HepG2 (cell line): ENCODE measurements around the gene STMN3. TPM values are rescaled to one million over a fixed set of nuclear protein-coding genes. Genes with fewer than 3 reads are reported as not detected.
A peak's percentile ranks its signal among the peaks of the same experiment; 100 is the strongest.

Experiments
- ASH2L ChIP-seq: fragments of 300-600, 200-600 bp; sonication (generic); IDR thresholded peaks from 2 replicates; pipeline ENCODE4 v1.7.0; 2017; ENCODE audit warnings: low read depth, mild to moderate bottlenecking, moderate library complexity, mixed read lengths, low read length; ENCODE audit not compliant: insufficient read length
- BCLAF1 ChIP-seq: fragments of 450-650 bp; IDR thresholded peaks from 2 replicates; pipeline ENCODE4 v1.6.1; 2017; ENCODE audit warnings: mild to moderate bottlenecking
- CBX1 ChIP-seq: IDR thresholded peaks from one replicate; pipeline ENCODE4 v1.6.1; 2016; ENCODE audit warnings: antibody characterized with exemption, low read depth
- FOSL1 ChIP-seq: sonication (generic); formaldehyde crosslinking; IDR thresholded peaks from 2 replicates; pipeline ENCODE4 v1.9.0; 2021; ENCODE audit warnings: missing genetic modification reagents, borderline replicate concordance
- HDAC1 ChIP-seq: sonication (generic); formaldehyde crosslinking; IDR thresholded peaks from 2 replicates; pipeline ENCODE4 v1.5.1; 2020; ENCODE audit warnings: mild to moderate bottlenecking, missing genetic modification reagents
- KLF16 ChIP-seq, 2 experiments: sonication (generic) in 1 of 2; formaldehyde crosslinking in 1 of 2; IDR thresholded peaks; 2 replicates each; pipeline versions ENCODE4 v1.6.1 to v1.8.0; 2016 to 2023; ENCODE audit warnings: missing genetic modification reagents in 2 of 2, missing compliant biosample characterization in 1 of 2
- NONO ChIP-seq, 2 experiments: fragments of 450-650 bp in 1 of 2; sonication (generic) in 1 of 2; formaldehyde crosslinking in 1 of 2; IDR thresholded peaks in 1 of 2; conservative IDR thresholded peaks in 1 of 2; 2 replicates each; pipeline versions ENCODE4 v1.6.1 to v1.8.0; 2017 to 2022; ENCODE audit warnings: mild to moderate bottlenecking in 1 of 2, missing genetic modification reagents in 1 of 2, moderate library complexity in 1 of 2
- RARG ChIP-seq: sonication (generic); formaldehyde crosslinking; IDR thresholded peaks from 2 replicates; pipeline ENCODE4 v1.4.0; 2020; ENCODE audit warnings: low read depth, mild to moderate bottlenecking, missing genetic modification reagents
- SMAD1 ChIP-seq: sonication (generic); formaldehyde crosslinking; IDR thresholded peaks from 2 replicates; pipeline ENCODE4 v1.4.0; 2020; ENCODE audit warnings: missing genetic modification reagents, low read depth, mild to moderate bottlenecking, borderline replicate concordance
- TAF1 ChIP-seq: sonication (generic); formaldehyde crosslinking; IDR thresholded peaks from 2 replicates; pipeline ENCODE4 v1.4.0; 2020; ENCODE audit warnings: missing genetic modification reagents
- TFE3 ChIP-seq: IDR thresholded peaks from 2 replicates; pipeline ENCODE4 v1.6.1; 2016
- ZBTB7B ChIP-seq: sonication (generic); formaldehyde crosslinking; IDR thresholded peaks from 2 replicates; pipeline ENCODE4 v1.4.0; 2020; ENCODE audit warnings: missing genetic modification reagents
- ZFP1 ChIP-seq: IDR thresholded peaks from 2 replicates; pipeline ENCODE4 v1.6.1; 2016
- ZNF225 ChIP-seq: sonication (generic); formaldehyde crosslinking; IDR thresholded peaks from 2 replicates; pipeline ENCODE4 v1.4.0; 2020; ENCODE audit warnings: mild to moderate bottlenecking, missing genetic modification reagents
- ZNF354B ChIP-seq: sonication (generic); formaldehyde crosslinking; IDR thresholded peaks from 2 replicates; pipeline ENCODE4 v1.8.0; 2022; ENCODE audit warnings: mild to moderate bottlenecking, missing genetic modification reagents
- ZNF546 ChIP-seq: sonication (generic); formaldehyde crosslinking; conservative IDR thresholded peaks from 2 replicates; pipeline ENCODE4 v1.8.1; 2023; ENCODE audit warnings: mild to moderate bottlenecking, missing genetic modification reagents
- ZNF709 ChIP-seq: sonication (generic); formaldehyde crosslinking; IDR thresholded peaks from 2 replicates; pipeline ENCODE4 v1.5.0; 2020; ENCODE audit warnings: mild to moderate bottlenecking, missing genetic modification reagents
- polyA plus RNA-seq, 8 experiments: library from polyadenylated mRNA; depleted of rRNA in 3 of 8; stranded (reverse) in 7 of 8; unstranded in 1 of 8; fragments of >200 nt; fragmentation: Illumina TruSeq in 4 of 8; extraction: Trizol in 4 of 8; gene quantifications; 2 replicates each; pipeline versions ENCODE4 v1.2.1 to v1.2.3, GENCODE V29; 2011 to 2016; ENCODE audit warnings: low read depth in 4 of 8, missing spikeins in 1 of 8, mixed read lengths in 1 of 8; ENCODE audit not compliant: insufficient read depth in 1 of 8
- total RNA-seq, 5 experiments: library from RNA; depleted of rRNA; stranded (reverse); fragments of >200 nt; fragmentation: Illumina TruSeq; extraction: Trizol; gene quantifications; 2 replicates each; pipeline ENCODE4 v1.2.3, GENCODE V29; 2016; ENCODE audit warnings: low read depth in 1 of 5
- TF ChIP-seq, protein P1 (sequence below): sonication (generic); formaldehyde crosslinking; IDR thresholded peaks from 2 replicates; pipeline ENCODE4 v1.5.0; 2020; ENCODE audit warnings: missing genetic modification reagents
- TF ChIP-seq, protein P2 (sequence below): sonication (generic); formaldehyde crosslinking; IDR thresholded peaks from 2 replicates; pipeline ENCODE4 v1.8.1; 2022; ENCODE audit warnings: low read depth, mild to moderate bottlenecking, missing genetic modification reagents
- TF ChIP-seq, protein P3 (sequence below): IDR thresholded peaks from 2 replicates; pipeline ENCODE4 v1.6.1; 2016; ENCODE audit warnings: mild to moderate bottlenecking

STMN3 gene
- total and polyA plus RNA-seq, 2 of the 13 experiments (the other 11 are each of a cell fraction or from before 2014, with no cell fraction given), result 21.0 to 48.3 TPM

GRCh38 chr20:63658749-63659187, 5.5 kb upstream of the STMN3 start (continued):
- TF ChIP-seq, protein P1, sequence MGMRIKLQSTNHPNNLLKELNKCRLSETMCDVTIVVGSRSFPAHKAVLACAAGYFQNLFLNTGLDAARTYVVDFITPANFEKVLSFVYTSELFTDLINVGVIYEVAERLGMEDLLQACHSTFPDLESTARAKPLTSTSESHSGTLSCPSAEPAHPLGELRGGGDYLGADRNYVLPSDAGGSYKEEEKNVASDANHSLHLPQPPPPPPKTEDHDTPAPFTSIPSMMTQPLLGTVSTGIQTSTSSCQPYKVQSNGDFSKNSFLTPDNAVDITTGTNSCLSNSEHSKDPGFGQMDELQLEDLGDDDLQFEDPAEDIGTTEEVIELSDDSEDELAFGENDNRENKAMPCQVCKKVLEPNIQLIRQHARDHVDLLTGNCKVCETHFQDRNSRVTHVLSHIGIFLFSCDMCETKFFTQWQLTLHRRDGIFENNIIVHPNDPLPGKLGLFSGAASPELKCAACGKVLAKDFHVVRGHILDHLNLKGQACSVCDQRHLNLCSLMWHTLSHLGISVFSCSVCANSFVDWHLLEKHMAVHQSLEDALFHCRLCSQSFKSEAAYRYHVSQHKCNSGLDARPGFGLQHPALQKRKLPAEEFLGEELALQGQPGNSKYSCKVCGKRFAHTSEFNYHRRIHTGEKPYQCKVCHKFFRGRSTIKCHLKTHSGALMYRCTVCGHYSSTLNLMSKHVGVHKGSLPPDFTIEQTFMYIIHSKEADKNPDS, result 0 out of 2 replicates have a peak, but pooled peaks have one; percentile 71
- TF ChIP-seq ZFP1 (CRISPR knock-in tag) (no peak), ZNF709 (CRISPR knock-in tag) (no peak), CBX1 (no peak), ZBTB7B (CRISPR knock-in tag) (no peak), BCLAF1 (no peak), TFE3 (CRISPR knock-in tag) (0 out of 2 replicates have a peak, but pooled peaks have one; percentile 2), FOSL1 (CRISPR knock-in tag) (no peak), KLF16 (CRISPR knock-in tag; IDR thresholded peaks at IDR 0.05) (no peak), SMAD1 (CRISPR knock-in tag) (no peak), ZNF225 (CRISPR knock-in tag) (peak; percentile 36; the same call in 1 of the 2 replicates), RARG (0 out of 2 replicates have a peak, but pooled peaks have one; percentile 21), NONO (IDR thresholded peaks at IDR 0.05) (no peak), NONO (CRISPR knock-in tag; conservative IDR thresholded peaks at IDR 0.05) (no peak; the same call in 1 of the 2 replicates), TAF1 (no peak), ZNF354B (CRISPR knock-in tag) (no peak), HDAC1 (CRISPR knock-in tag) (no peak; the same call in 1 of the 2 replicates), ZNF546 (CRISPR knock-in tag) (no peak), ASH2L (no peak)
- TF ChIP-seq, protein P2, sequence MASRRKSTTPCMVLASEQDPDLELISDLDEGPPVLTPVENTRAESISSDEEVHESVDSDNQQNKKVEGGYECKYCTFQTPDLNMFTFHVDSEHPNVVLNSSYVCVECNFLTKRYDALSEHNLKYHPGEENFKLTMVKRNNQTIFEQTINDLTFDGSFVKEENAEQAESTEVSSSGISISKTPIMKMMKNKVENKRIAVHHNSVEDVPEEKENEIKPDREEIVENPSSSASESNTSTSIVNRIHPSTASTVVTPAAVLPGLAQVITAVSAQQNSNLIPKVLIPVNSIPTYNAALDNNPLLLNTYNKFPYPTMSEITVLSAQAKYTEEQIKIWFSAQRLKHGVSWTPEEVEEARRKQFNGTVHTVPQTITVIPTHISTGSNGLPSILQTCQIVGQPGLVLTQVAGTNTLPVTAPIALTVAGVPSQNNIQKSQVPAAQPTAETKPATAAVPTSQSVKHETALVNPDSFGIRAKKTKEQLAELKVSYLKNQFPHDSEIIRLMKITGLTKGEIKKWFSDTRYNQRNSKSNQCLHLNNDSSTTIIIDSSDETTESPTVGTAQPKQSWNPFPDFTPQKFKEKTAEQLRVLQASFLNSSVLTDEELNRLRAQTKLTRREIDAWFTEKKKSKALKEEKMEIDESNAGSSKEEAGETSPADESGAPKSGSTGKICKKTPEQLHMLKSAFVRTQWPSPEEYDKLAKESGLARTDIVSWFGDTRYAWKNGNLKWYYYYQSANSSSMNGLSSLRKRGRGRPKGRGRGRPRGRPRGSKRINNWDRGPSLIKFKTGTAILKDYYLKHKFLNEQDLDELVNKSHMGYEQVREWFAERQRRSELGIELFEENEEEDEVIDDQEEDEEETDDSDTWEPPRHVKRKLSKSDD, result no peak
- TF ChIP-seq, protein P3, sequence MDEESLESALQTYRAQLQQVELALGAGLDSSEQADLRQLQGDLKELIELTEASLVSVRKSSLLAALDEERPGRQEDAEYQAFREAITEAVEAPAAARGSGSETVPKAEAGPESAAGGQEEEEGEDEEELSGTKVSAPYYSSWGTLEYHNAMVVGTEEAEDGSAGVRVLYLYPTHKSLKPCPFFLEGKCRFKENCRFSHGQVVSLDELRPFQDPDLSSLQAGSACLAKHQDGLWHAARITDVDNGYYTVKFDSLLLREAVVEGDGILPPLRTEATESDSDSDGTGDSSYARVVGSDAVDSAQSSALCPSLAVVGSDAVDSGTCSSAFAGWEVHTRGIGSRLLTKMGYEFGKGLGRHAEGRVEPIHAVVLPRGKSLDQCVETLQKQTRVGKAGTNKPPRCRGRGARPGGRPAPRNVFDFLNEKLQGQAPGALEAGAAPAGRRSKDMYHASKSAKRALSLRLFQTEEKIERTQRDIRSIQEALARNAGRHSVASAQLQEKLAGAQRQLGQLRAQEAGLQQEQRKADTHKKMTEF, result 0 out of 2 replicates have a peak, but pooled peaks have one; percentile 1
